GM20431 (cell line): ENCODE measurements around the gene IGFL4.

Source experiments
- in situ Hi-C: fragments of 300-500 bp; cut with MseI, MboI; formaldehyde crosslinking; loops from one replicate; pipeline ENCODE4 v1.15.0; 2020; ENCODE audit warnings: low sequenced_read_pairs; ENCODE audit not compliant: unreplicated experiment

IGFL4 gene

GRCh38 chr19:45998834-45999233 is 42.0 kb downstream of the IGFL4 start:
- in situ Hi-C loops: no loop called here

DNA sequence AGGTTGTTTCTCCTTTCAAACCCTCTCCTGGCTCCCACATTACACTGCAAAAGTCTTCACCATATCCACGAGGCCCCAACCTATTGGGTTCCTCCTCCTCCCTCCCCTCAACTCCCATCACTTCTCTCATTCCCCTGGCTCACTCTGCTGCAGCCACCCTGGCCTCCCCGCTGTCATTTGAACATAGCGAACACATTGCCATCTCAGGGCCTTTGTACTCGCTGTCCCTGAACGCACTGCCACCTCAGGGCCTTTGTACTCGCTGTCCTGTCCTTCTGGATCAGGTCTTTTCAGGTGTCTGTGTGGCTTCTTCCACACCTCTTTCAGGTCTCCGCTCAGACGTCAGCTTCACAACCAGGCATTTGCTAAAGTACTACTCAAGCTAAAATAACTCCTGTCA is 43.9 kb downstream of the IGFL4 start:
- in situ Hi-C loops: no loop called here

GRCh38 chr19:45995715-45996385 is 45.0 kb downstream of the IGFL4 start:
- in situ Hi-C loops: no loop called here

- in situ Hi-C loops: no loop called here
Observed at GRCh38 chr19:45994998-45995714, 45.6 kb downstream of the IGFL4 start, which contains the start of gene CCDC61. CCDC61 (plus strand) TSS chr19:45995467; CDS start chr19:46003019, 7,552 bp downstream.

GRCh38 chr19:45994456-45994997 is 46.3 kb downstream of the IGFL4 start:
- in situ Hi-C loops: no loop called here

DNA sequence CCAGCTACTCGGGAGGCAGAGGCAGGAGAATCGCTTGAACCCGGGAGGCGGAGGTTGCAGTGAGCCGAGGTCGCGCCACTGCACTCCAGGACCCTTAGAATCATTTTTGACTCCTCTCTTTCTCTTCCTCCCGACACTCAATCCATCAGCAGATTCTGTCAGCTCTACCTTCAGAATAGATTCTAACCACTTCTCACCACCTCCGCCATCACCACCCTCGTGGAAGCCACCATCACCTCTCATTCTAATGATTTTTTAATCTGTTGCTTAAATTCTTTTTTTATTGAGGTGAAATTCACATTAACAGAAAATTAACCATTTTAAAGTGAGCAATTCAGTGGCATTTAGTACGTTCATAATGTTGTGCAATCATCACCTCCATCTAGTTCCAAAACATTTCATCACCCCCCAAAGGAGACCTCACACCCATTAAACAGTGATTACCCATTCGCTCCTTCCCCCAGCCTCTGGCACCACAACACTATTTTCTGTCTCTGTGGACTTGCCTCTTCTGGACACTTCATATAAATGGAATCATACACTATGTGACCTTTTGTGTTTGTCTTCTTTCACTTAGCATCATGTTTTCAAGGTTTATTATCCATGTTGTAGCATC is 50.6 kb downstream of the IGFL4 start:
- in situ Hi-C loops: no loop called here
